Measurements from ENCODE around the gene OXSR1.
"Not testable (repeated sequence)": the region's sequence is repeated elsewhere in the genome, so short reads cannot be mapped to it uniquely, and the experiment has no call there.

The OXSR1 gene

GRCh38 chr3:38271553-38271952 lies 106.2 kb downstream of the OXSR1 start:
- DNase-seq (ENCODE audit: low read depth): no peak

- DNase-seq (ENCODE audit: low read depth): no peak
Observed at GRCh38 chr3:38274864-38275649, 109.7 kb downstream of the OXSR1 start.

GRCh38 chr3:38275658-38276057 lies 110.3 kb downstream of the OXSR1 start:
- no peak for DNase-seq (ENCODE audit: low read depth)

GRCh38 chr3:38276081-38276916 lies 111.0 kb downstream of the OXSR1 start:
- no peak for DNase-seq (ENCODE audit: low read depth)

GRCh38 chr3:38276917-38277630 lies 111.7 kb downstream of the OXSR1 start:
- no peak for DNase-seq (ENCODE audit: low read depth)

GRCh38 chr3:38278841-38279240 lies 113.5 kb downstream of the OXSR1 start:
- DNase-seq (ENCODE audit: low read depth): no peak

GRCh38 chr3:38281895-38282686 lies 116.8 kb downstream of the OXSR1 start, which contains the start of gene SLC22A14:
Gene SLC22A14 (plus strand): TSS chr3:38282294. CDS start chr3:38306027, 23,733 bp downstream.
- no peak for DNase-seq (ENCODE audit: low read depth)

- DNase-seq (ENCODE audit: low read depth): no peak
Observed at GRCh38 chr3:38283810-38284755, 118.7 kb downstream of the OXSR1 start.

- DNase-seq (ENCODE audit: low read depth): no peak
Observed at GRCh38 chr3:38284756-38285150, 119.4 kb downstream of the OXSR1 start.

GRCh38 chr3:38289286-38290217 lies 124.2 kb downstream of the OXSR1 start:
- DNase-seq (ENCODE audit: low read depth): not testable (repeated sequence)

- not testable (repeated sequence) for DNase-seq (ENCODE audit: low read depth)
Observed at GRCh38 chr3:38297053-38297452, 131.7 kb downstream of the OXSR1 start.

GRCh38 chr3:38297537-38297936 lies 132.2 kb downstream of the OXSR1 start:
- DNase-seq (ENCODE audit: low read depth): no peak

- DNase-seq (ENCODE audit: low read depth): no peak
Observed at GRCh38 chr3:38297947-38298711, 132.8 kb downstream of the OXSR1 start.
